Measurements from ENCODE around the gene CACNA2D1. TPM values are rescaled to one million over a fixed set of nuclear protein-coding genes. Genes with fewer than 3 reads are reported as not detected.
A peak's percentile ranks its signal among the peaks of the same experiment; 100 is the strongest.

The CACNA2D1 gene
- total RNA-seq, 1 donor, result 63.5 TPM

DNA sequence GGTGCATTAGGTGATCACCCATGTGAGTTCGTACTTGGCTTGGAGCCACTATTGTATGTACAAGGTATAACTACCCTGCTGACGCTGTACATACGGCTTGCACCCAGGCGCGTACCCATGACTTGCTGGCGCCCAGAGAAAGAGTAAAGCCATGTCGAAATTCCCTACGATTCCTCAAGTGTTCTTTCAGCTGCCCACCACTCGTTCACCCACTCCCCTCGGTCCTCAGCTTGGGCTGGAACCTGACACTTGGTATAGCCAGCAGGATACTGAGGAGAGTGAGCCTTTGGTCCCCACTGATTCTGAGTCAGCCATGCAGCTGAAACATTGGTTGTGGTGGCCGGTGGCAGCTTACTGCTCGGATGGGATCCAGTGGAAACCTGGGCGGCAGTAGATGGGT lies 241.5 kb downstream of the CACNA2D1 start:
- no peak overlapping the region for H3K4me3 ChIP-seq (ENCODE audit: low read depth, low read length)
- TF ChIP-seq CTCF (IDR thresholded peaks at IDR 0.05; ENCODE audit: insufficient read depth, low read depth, low read length), result no peak
- no peak for DNase-seq (ENCODE audit: low read depth)

DNA sequence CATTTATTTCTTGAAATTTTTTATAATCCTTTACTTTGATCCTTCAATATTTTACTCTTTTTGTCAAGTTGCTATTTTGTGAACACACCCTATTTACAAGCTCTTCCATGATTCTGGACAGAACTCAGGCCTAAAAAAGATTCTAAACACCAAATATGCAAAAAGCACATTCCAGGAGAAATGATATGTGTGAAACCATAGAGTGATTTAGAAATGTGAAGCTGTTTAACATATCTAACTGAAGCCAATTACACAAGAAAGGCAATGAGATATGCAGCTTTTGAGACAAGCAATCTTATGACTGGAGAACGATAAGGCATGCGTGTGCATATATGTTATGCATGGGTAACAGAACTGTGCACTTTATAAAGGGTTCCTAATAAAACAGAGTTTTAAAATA lies 243.0 kb downstream of the CACNA2D1 start:
- no peak for TF ChIP-seq CTCF (IDR thresholded peaks at IDR 0.05; ENCODE audit: insufficient read depth, low read depth, low read length)
- DNase-seq (ENCODE audit: low read depth), result no peak
- no peak overlapping the region for H3K4me3 ChIP-seq (ENCODE audit: low read depth, low read length)

GRCh38 chr7:82194016-82194643 lies 249.4 kb downstream of the CACNA2D1 start:
- no peak for TF ChIP-seq CTCF (IDR thresholded peaks at IDR 0.05; ENCODE audit: insufficient read depth, low read depth, low read length)
- no peak overlapping the region for H3K4me3 ChIP-seq (ENCODE audit: low read depth, low read length)
- DNase-seq (ENCODE audit: low read depth), result peak; percentile 42

GRCh38 chr7:82188636-82189035 lies 254.9 kb downstream of the CACNA2D1 start:
- no peak overlapping the region for H3K4me3 ChIP-seq (ENCODE audit: low read depth, low read length)
- no peak for TF ChIP-seq CTCF (IDR thresholded peaks at IDR 0.05; ENCODE audit: insufficient read depth, low read depth, low read length)
- no peak for DNase-seq (ENCODE audit: low read depth)

- H3K4me3 ChIP-seq (ENCODE audit: low read depth, low read length), result no peak overlapping the region
- no peak for TF ChIP-seq CTCF (IDR thresholded peaks at IDR 0.05; ENCODE audit: insufficient read depth, low read depth, low read length)
- DNase-seq (ENCODE audit: low read depth), result no peak
Measured at GRCh38 chr7:82185443-82185842, 258.1 kb downstream of the CACNA2D1 start.

DNA sequence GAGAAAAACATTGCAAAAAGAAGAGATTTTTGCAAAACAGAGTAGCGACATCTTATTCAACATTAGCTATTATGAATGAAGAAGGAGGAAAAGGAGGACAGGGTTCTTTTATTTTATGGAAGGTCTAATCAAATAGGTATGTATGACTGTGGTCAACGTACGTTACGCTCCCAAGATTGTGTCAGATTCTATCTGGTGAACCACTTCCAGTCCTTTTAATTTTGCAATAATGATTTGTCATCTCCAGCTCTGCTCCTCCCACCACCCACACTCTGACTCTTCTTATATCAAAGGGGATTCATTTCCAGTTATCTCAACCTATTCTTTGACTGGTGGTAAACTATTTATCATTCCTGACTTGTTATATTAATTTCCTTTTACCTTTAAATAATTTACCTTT lies 259.9 kb downstream of the CACNA2D1 start:
- peak; percentile 62 for DNase-seq (ENCODE audit: low read depth)
- no peak overlapping the region for H3K4me3 ChIP-seq (ENCODE audit: low read depth, low read length)
- no peak for TF ChIP-seq CTCF (IDR thresholded peaks at IDR 0.05; ENCODE audit: insufficient read depth, low read depth, low read length)

GRCh38 chr7:82179311-82179710 lies 264.3 kb downstream of the CACNA2D1 start:
- no peak overlapping the region for H3K4me3 ChIP-seq (ENCODE audit: low read depth, low read length)
- TF ChIP-seq CTCF (IDR thresholded peaks at IDR 0.05; ENCODE audit: insufficient read depth, low read depth, low read length), result no peak
- no peak for DNase-seq (ENCODE audit: low read depth)

All from fibroblast of villous mesenchyme (primary cell).